Measurements from ENCODE around the gene CPA1.

The CPA1 gene

DNA sequence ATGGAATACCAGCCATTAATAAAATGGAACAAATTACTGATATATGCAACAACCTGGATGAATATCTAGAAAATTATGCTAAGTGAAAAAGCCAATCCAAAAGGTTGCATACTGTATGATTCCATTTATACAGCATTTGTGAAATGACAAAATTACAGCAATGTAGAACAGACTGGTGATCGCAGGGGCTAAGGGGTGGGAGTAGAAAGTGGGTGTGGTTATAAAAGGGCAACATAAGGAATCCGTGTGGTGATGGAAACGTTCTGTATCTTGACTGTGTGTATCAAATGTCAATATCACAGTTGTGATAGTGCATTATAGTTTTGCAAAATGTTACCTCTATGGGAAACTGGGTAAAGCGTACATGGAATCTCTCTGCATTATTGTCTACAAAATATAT lies 45.5 kb downstream of the CPA1 start:
- no peak overlapping the region for H3K9ac ChIP-seq
- no peak overlapping the region for H3K4me2 ChIP-seq
- H3K36me3 ChIP-seq = peaks cover 10 to 76% (median 41%) of the 10 kb centered on the region in 11 experiments; a peak in 18 of 22 replicates
- no peak overlapping the region for H3K4me3 ChIP-seq
- H3K27me3 ChIP-seq = no peaks in the 10 kb centered on the region
- H3K27ac ChIP-seq = no peak overlapping the region
- TF ChIP-seq Cebpa-rat (IDR thresholded peaks at IDR 0.05) = no peak
- H4K20me1 ChIP-seq = no peaks in the 10 kb centered on the region
- no peaks in the 10 kb centered on the region for H3K9me3 ChIP-seq (replicated peaks in 1 of 11)
- peaks cover 3 to 13% (median 10%) of the 10 kb centered on the region in 10 experiments for H3K4me1 ChIP-seq

DNA sequence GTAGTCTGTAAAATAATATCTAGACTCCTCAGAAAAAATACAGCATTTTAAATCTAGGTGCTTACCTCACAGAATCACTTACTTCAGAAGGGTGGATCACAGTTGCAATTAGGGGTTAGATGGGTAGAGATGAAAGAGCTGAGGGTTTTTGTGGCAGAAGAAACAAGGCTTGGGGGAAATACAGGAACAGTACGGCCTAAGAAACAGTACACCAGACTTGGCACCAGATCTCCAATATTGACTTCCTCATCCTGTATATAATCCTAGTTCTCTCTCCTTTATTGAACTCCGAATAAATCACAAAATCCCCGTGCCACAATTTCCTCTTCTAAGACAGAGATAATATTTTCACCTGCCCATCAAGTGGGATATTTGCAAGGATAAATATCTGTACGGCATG lies 46.3 kb downstream of the CPA1 start:
- no peak overlapping the region for H3K9ac ChIP-seq
- H3K4me3 ChIP-seq = no peak overlapping the region
- peaks cover 10 to 21% (median 18%) of the 10 kb centered on the region in 10 experiments for H3K4me1 ChIP-seq
- H3K36me3 ChIP-seq = peaks cover 5 to 68% (median 35%) of the 10 kb centered on the region in 11 experiments; a peak in 18 of 22 replicates
- TF ChIP-seq Cebpa-rat (IDR thresholded peaks at IDR 0.05) = no peak
- no peaks in the 10 kb centered on the region for H4K20me1 ChIP-seq
- peaks cover 0 to under 1% (median 0%) of the 10 kb centered on the region in 11 experiments; a peak in 1 of 22 replicates for H3K9me3 ChIP-seq (replicated peaks in 1 of 11)
- no peaks in the 10 kb centered on the region for H3K27me3 ChIP-seq
- H3K27ac ChIP-seq = no peak overlapping the region
- no peak overlapping the region for H3K4me2 ChIP-seq

DNA sequence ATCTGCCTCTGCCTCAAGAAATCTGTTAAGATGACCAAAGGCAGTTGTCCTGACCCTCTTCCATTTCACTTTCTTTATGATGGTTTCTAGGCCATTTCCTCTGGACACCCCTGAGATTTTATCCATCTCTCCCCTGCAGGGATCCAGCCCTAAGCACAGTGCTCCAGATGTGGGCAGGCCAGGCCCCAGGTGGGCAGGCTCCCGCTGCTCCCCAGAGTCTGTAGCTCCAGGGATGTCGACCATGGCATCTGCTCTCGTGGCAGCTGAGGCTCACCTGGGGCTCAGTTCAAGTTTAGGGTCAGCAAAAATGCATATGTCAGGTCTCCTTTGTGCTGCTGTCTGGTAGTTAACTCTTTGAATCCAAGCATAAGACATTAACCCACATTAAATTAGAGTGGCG lies 48.7 kb downstream of the CPA1 start:
- H3K4me1 ChIP-seq = peaks cover 23 to 45% (median 35%) of the 10 kb centered on the region in 10 experiments
- no peak overlapping the region for H3K9ac ChIP-seq
- H4K20me1 ChIP-seq = no peaks in the 10 kb centered on the region
- H3K9me3 ChIP-seq (replicated peaks in 1 of 11) = peaks cover 0 to 6% (median 0%) of the 10 kb centered on the region in 11 experiments; a peak in 2 of 22 replicates
- no peak overlapping the region for H3K4me3 ChIP-seq
- peaks cover 2 to 44% (median 26%) of the 10 kb centered on the region in 11 experiments; a peak in 17 of 22 replicates for H3K36me3 ChIP-seq
- no peak overlapping the region for H3K27ac ChIP-seq
- H3K4me2 ChIP-seq = peak overlapping the region in 2 of 11 experiments; percentile 8 to 19; a peak in 1 of 22 replicates
- TF ChIP-seq Cebpa-rat (IDR thresholded peaks at IDR 0.05) = no peak
- H3K27me3 ChIP-seq = no peaks in the 10 kb centered on the region

DNA sequence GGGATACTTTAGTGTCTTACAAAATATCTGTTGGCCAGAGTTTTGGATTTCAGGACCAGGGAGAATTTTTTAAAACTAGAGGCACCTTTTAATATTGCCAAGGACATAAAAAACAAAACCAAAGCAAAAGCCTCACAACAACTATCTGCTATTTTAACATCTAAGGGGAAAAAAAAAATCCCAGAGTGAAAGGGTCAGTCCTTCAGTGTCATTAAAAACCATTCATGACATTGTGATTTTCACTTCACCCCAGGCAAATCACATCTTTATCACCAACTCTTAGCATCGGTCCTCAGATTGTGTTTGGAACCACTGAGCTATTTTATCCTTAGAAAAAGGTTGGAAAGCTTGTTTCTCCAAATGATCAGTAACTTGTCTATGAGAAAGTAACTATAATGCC lies 49.8 kb downstream of the CPA1 start:
- Histone ChIP-seq H4K20me1 (no peaks in the 10 kb centered on the region), H3K36me3 (peaks cover 0 to 37% (median 23%) of the 10 kb centered on the region in 11 experiments; a peak in 14 of 22 replicates), H3K4me3 (no peak overlapping the region), H3K4me1 (peaks cover 24 to 56% (median 43%) of the 10 kb centered on the region in 10 experiments), H3K27me3 (no peaks in the 10 kb centered on the region), H3K9me3 (replicated peaks in 1 of 11) (peaks cover 0 to 6% (median 0%) of the 10 kb centered on the region in 11 experiments; a peak in 2 of 22 replicates), H3K27ac (peak overlapping the region in 2 of 11 experiments; percentile 31 to 64; a peak in 2 of 22 replicates), H3K9ac (no peak overlapping the region), H3K4me2 (peak overlapping the region in 5 of 11 experiments; percentile 62 to 84 (median 66); a peak in 6 of 22 replicates)
- TF ChIP-seq Cebpa-rat (IDR thresholded peaks at IDR 0.05) = no peak

DNA sequence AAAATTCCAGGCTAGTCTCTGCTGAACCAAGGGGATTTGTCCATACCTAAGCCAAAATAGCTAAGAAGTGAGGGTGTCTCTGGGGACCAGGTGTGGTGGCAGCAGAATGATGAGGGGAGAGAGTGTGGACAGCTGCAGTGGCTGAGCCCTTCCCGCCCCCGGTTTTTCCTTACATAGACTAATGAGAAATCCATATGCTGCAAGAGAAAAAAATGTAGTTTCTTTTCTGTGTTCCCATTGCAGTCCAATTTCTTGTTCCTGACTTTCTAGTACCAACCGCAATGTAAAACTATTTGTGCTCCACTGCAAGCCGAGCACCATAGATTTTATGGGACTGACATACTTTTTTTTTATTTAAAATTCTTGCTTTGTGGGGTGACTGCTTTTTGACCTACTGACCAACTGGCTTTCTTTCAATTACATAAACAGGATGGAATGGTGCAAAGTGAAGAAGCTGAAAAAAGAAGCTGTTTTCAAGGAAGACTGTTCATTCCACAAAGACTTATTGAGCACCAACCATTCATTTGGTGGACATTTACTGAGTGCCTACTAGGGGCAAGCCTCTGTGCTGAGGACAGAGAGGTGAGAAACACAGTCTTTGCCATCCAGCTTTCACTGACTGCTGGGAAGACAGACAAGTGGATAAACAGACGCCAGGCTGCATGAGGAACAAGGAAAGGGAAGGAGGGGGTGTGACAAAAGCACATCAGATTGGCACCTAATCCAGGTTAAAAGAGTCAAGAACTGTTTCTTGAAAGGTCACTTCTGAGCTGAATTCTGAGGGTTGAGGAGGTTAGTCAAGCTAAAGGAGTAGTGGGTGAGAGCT lies 50.8 kb downstream of the CPA1 start:
- Histone ChIP-seq H3K9me3 (replicated peaks in 1 of 11) (peaks cover 0 to 10% (median 4%) of the 10 kb centered on the region in 11 experiments; a peak in 6 of 22 replicates), H3K27me3 (no peaks in the 10 kb centered on the region), H3K9ac (no peak overlapping the region), H4K20me1 (no peaks in the 10 kb centered on the region), H3K4me2 (peak overlapping the region; percentile 9 to 84 (median 62); a peak in 19 of 22 replicates), H3K36me3 (peaks cover 0 to 33% (median 18%) of the 10 kb centered on the region in 11 experiments; a peak in 14 of 22 replicates), H3K4me1 (peaks cover 32 to 65% (median 52%) of the 10 kb centered on the region in 10 experiments), H3K27ac (peak overlapping the region in 7 of 11 experiments; percentile 4 to 64 (median 8); a peak in 7 of 22 replicates), H3K4me3 (no peak overlapping the region)
- no peak for TF ChIP-seq Cebpa-rat (IDR thresholded peaks at IDR 0.05)

DNA sequence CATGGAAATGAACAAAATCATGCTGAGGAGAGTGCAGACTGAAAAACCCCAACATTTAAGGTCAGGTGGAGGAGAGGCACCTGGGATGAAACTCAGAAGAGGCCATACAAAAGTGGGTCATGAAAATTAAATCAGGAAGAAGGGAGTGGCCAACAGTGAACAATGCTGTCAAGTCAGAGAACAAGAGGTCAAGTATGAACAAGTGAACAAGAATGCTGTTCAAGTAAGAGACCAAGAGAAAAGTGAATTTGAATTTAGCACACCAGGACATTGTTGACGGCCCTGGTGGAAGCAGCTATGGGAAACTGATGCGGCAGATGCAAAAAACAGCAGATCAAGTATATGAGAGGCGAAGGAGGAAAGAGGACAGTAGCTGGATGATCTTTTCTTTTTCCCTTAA lies 52.6 kb downstream of the CPA1 start:
- H3K9ac ChIP-seq = peak overlapping the region in 2 of 11 experiments; percentile 2 to 28; a peak in 4 of 22 replicates
- H3K4me2 ChIP-seq = peak overlapping the region; percentile 42 to 86 (median 70); a peak in 20 of 22 replicates
- no peaks in the 10 kb centered on the region for H4K20me1 ChIP-seq
- no peak for TF ChIP-seq Cebpa-rat (IDR thresholded peaks at IDR 0.05)
- H3K9me3 ChIP-seq (replicated peaks in 1 of 11) = peaks cover 0 to 25% (median 12%) of the 10 kb centered on the region in 11 experiments; a peak in 14 of 22 replicates
- peaks cover 0 to 20% (median 7%) of the 10 kb centered on the region in 11 experiments; a peak in 11 of 22 replicates for H3K36me3 ChIP-seq
- H3K27me3 ChIP-seq = no peaks in the 10 kb centered on the region
- H3K4me3 ChIP-seq = peak overlapping the region in 1 of 10 experiments; percentile 39; a peak in 1 of 20 replicates
- peak overlapping the region in 9 of 11 experiments; percentile 27 to 78 (median 64); a peak in 16 of 22 replicates for H3K27ac ChIP-seq
- peaks cover 32 to 76% (median 53%) of the 10 kb centered on the region in 10 experiments for H3K4me1 ChIP-seq

DNA sequence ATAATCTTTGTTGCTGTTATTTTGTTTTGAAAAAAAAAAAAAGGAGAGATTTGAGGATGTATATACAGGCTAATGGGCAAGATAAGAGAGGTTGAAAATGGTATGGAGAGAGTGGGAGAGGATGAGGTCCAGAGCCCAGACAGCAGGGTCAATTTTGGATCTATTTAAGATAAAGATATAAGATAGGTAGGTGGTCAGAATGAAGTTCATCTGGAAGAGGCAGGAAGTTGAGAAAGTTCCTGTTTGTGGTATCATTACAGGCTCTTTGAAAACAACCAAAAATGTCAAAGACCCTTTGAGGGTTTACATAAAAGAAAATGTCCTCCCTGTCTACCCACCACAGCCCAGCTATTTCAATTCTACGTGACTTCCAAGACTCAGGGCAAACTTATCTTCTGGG lies 53.0 kb downstream of the CPA1 start:
- peaks cover 0 to 29% (median 16%) of the 10 kb centered on the region in 11 experiments; a peak in 15 of 22 replicates for H3K9me3 ChIP-seq (replicated peaks in 1 of 11)
- peaks cover 32 to 76% (median 53%) of the 10 kb centered on the region in 10 experiments for H3K4me1 ChIP-seq
- H3K4me3 ChIP-seq = peak overlapping the region in 3 of 10 experiments; percentile 3 to 39 (median 21); a peak in 2 of 20 replicates
- H4K20me1 ChIP-seq = no peaks in the 10 kb centered on the region
- TF ChIP-seq Cebpa-rat (IDR thresholded peaks at IDR 0.05) = no peak
- peaks cover 0 to 16% (median 7%) of the 10 kb centered on the region in 11 experiments; a peak in 10 of 22 replicates for H3K36me3 ChIP-seq
- peak overlapping the region in 10 of 11 experiments; percentile 19 to 78 (median 62); a peak in 18 of 22 replicates for H3K27ac ChIP-seq
- peak overlapping the region in 5 of 11 experiments; percentile 5 to 41 (median 18); a peak in 6 of 22 replicates for H3K9ac ChIP-seq
- peak overlapping the region; percentile 42 to 86 (median 70) for H3K4me2 ChIP-seq
- H3K27me3 ChIP-seq = no peaks in the 10 kb centered on the region

DNA sequence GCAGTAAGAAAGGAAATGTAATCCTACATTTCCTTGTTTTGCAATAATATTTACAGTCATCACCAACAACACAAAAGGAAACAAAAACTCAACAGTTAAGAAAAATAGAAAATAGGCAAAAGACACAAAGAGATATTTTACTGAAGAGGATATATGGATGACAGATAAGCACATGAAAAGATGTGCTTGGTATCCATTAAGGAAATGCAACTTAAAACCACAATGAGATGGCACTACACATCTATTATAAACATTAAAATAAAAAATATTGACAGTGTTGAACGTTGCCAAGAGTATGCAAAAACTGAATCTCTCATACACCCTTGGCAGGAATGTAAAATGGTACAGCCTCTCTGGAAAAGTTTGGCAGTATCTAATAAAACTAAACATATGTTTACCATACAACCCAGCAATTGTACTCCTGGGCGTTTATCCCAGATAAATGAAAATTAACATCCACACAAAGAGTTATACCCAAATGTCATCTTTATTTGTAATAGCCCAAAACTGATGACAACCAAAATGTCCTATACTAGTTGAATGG lies 55.1 kb downstream of the CPA1 start:
- H3K36me3 ChIP-seq = peaks cover 0 to 20% (median 6%) of the 10 kb centered on the region in 11 experiments; a peak in 11 of 22 replicates
- H3K9ac ChIP-seq = no peak overlapping the region
- H3K4me1 ChIP-seq = peaks cover 34 to 78% (median 62%) of the 10 kb centered on the region in 10 experiments
- H3K27ac ChIP-seq = peak overlapping the region in 8 of 11 experiments; percentile 7 to 67 (median 52); a peak in 15 of 22 replicates
- no peak overlapping the region for H3K4me3 ChIP-seq
- H3K9me3 ChIP-seq (replicated peaks in 1 of 11) = peaks cover 0 to 45% (median 28%) of the 10 kb centered on the region in 11 experiments; a peak in 17 of 22 replicates
- H3K27me3 ChIP-seq = no peaks in the 10 kb centered on the region
- TF ChIP-seq Cebpa-rat (IDR thresholded peaks at IDR 0.05) = no peak
- peak overlapping the region in 9 of 11 experiments; percentile 32 to 86 (median 60); a peak in 16 of 22 replicates for H3K4me2 ChIP-seq
- H4K20me1 ChIP-seq = no peaks in the 10 kb centered on the region
